NCI-H226 (cell line): ENCODE results near the gene E2F4.
A peak's percentile ranks its signal among the peaks of the same experiment; 100 is the strongest.

Experiments
- DNase-seq: peaks from one replicate; pipeline ENCODE4 v3.0.0-alpha.2; 2015

E2F4 gene

DNA sequence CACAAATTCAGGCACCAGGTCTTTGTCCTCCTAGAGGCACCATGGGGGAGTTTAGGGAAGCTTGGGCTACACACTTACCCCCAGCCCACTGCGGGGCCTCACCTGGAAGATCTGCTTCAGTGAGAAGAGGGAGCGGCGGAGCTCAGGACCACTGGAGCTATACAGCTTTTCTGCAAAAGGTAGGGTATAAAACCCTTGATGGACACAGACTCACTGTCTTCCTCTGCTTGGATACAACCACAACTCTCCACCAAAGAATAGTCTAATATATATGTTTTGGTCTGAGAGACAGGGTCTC lies 46.3 kb downstream of the E2F4 start:
- DNase-seq = no peak

DNA sequence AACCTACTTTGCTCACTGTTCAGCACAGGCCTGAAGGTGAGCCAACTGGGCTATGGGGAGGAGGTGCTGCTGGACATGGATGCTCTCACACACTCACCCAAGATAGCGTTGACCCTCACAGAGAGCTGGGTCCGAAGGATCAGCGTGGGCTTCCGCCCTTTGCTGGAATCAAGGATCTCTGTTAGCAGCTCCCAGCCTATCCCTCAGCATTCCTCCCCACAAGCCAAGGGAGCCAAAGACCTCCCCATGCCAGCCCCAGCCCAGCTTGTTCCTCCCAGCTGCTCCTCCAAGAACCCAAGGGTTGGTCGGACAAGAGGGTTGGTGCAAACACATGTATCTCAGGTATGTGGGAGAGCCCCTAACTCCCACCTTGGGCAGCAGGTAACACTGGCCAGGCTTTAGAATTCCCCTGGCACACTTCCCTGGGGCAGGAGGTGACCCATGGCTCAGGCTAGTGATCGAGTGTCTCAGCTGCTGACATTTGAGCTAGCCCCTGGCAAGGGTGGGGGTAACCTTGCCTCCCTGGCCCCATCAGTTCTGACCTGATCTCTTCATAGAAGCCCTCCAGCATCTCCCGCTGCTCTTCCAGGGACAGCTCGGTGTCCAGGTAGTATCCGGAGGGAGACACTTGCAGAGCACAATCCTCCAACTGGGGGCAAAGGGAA lies 47.0 kb downstream of the E2F4 start:
- no peak for DNase-seq

DNA sequence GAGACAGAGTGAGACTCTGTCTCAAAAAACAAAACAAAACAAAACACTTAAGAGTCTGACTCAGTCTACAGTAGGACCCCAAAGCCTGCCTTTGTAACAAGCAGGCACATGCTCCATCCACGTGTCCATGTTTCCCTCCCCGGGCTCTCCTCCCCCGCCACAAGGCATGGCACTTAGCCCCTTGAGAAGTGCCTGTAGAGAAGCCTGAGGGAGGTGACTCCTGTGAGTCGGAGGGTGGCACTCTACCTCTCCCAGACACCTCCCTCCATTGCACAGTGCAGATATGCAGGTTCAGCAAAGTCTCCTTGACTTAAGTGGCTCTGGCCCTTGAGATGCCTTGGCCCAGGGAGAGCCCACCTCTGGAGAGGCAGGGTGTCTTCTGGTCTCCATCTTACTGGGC lies 48.6 kb downstream of the E2F4 start:
- no peak for DNase-seq

DNA sequence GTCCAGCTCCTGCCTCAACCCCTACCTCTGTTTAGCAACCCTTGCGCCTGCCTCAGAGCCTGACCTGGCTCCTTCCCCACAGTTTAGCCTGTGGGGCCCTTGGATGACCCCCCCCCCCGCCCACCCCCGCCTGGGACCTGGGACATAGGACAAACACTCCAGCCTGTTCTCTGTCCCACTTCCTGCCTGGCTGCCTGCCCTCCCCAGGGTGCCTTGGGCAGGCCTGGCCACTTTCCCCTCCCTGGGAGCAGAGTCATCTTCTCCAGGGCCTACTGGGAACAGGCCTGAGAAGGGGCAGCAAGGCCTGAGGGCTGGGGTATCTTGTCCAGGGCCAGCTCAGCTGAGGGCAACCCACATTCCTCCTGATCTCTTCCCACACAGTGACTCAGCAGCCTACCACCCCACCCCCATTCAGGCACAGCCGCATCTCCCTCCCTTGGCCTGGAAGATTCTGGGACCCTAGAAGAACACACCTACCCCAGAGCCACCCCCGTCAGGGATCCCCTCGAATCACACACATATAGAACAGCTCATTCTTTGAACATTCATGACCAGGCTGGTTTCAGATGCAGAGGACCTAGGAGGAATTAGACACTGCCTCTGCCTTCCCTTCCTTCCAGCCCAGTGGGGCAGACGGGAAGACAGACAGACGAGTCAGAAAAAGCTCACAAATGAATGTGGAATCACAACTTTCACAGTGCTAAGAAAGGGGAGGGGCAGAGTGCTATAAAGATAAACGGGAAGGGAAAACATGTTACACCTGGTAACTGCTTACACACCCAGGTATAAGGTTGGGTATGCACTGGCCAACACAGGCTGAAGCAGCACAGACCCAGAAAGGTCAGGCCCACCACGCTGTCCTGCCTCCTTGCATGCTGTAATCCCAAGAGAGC lies 49.3 kb downstream of the E2F4 start:
- DNase-seq = peak; percentile 83

DNA sequence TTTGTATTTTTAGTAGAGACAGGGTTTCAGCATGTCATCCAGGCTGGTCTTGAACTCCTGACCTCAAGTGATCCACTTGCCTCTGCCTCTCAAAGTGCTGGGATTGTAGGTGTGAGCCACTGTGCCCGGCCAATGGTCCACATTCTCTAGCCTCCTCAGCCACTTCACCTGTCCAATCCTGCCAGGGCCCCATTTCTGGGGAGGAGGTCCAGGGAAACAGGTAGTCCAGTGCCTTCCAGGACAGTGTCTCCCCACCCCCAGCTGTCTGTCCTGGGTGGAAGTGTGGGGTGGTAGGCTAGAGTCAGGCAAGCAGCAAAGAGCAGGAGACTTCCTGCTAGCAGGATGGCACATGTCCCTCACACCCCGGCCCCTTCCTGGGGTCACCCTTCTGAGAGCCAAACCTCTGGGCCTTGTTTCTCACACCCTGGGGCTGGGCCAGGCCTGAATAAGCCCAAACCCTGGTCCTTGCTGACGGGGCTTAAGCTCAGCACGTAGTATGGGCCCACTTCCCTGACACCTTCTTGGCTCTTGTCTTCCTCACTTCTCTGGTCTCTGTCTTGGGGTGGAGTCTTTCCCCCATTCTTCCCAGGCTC lies 50.3 kb downstream of the E2F4 start:
- no peak for DNase-seq

DNA sequence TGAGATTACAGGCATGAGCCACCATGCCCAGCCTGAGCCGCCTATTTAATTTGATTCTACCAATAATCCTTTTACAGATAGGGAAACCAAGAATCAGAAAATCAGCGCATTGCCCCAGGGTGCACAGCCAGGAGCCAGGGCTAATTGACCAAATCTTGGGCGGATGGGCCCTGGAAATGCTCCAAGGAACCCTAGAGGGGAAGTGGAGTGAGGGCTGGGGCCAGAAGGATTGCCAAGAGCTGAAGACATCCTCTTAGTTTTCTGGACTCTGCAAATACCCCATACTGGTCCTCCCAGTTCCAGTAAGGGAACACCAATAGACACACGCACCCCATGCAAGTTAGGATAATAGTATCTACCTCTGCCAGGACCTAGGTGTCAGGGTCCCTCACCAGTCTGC lies 51.5 kb downstream of the E2F4 start:
- no peak for DNase-seq

DNA sequence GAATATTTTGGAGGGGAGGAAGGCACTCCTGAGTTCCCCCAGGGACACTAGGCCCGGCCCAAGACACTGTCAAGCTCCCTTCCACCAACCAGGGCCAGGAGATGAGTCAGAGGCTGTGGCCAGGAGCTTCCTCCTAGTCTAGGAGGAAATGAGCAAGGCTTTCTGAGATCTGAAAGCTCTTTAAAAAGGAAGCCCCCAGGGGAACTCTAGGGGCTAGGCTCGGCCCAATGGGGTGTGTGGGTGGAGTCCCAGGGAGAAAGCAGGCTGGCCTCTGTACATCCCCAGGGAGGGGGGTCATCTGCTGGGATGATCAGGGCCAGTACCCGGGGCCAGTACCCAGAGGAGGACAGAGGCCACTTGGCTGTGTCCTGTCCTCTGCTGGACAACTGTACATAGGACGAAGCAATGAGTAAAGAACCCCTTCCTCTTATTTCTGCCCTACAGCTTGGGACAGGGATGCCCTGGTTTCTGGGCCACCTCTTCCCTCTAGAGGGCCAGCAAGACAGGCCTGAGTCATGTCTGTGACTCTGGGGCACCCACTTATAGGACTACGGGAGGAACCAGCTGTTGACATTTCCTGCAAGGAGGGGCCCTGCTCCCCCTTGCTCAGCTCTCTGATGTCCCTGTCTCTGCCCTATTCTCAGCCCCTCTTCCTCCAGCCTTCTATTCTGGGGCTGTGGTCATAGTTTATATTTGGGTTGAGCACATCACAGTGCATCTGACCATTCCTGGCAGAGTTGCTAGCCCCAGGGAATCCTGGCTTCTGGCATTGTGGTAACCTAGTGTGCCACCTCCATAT lies 52.6 kb downstream of the E2F4 start:
- peak; percentile 94 for DNase-seq

DNA sequence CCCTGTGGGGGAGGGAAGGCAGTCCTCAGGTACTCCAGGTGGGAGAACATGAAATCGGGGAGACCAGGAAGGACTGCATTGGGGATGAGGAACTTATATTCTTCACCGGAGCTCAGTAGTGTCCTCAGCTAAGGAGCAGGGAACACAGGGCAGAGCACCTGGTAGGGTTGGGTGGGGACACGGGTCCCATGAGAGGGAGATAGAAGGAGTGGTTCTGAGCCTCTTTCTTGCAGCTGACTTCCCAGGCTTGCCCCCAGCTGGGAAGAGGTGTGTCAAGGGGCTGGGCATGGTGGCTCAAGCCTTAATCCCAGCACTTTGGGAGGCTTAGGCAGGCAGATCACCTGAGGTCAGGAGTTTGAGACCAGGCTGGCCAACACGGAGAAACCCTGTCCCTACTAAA lies 53.2 kb downstream of the E2F4 start:
- DNase-seq = no peak

DNA sequence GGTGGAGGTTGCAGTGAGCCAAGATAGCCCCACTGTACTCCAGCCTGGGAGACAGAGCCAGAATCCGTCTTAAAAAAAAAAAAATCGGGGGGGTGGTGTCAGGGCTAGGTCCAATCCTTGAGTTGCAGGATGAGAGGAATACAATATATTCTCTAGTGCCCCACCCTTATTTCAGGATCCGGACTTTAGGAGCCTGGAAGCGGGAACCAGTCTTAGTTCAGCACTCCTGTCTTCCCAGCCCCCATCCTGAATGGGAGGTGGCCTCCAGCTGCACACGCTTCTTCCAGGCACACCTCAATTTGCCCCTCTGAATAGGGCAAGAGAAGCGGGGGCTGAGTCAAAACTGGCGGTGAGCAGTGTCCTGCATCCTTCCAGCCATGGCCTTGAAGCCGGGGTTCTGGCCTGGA lies 53.7 kb downstream of the E2F4 start:
- no peak for DNase-seq

DNA sequence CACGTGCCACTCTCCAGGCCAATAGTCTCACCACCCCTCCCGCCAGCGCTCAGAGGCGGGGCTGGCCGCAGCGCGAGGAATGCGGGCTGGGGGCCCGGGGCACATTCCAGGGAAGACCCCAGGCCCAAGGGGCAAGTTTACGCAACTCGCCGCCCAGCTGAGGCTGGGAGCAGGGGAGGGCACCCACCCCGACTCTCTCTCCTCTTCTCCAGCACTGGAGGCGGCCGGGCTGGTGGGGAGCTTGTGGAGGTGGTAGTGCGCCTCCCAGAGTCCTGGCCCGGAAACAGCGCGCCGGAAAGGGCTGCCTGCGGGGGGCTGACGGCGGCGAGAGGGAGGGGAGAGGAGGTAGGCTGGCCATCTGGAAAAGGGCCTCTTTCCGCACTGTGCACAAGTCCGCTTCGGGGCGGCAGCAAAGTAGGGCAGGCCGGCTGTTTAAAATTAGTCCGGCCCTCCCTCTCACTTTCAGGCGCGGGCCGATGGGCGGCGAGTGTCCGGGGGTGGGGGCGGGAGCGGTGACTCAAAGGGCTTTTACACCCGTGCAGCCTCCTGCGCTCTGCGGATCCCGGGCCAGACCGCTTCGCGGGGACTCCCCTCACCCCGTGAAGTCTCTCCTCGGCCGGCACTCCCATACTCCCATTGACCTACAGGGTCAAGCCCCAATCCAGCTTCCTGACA lies 54.3 kb downstream of the E2F4 start:
- DNase-seq = peak; percentile 87

DNA sequence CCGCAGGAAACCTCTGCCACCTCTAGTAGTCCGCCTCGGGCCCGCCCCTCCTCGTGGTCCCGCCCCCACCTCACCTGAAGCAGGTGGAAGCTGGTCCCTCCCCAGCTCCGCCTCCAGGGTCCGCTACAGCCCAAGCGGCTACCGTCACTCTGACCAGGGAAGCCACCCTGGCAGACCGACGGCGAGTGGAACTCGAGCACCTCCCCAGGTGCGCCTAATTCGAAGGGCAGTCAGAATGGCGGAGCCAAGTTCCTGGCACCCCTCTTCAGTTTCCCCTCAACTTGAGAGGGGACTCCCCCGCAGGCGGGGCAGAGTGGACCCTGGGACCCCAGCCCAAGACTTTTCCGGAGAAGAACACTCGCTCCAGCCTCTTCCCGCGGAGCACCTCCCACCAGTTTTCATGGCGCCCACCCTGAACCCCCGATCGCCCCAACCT lies 54.8 kb downstream of the E2F4 start:
- DNase-seq = no peak

DNA sequence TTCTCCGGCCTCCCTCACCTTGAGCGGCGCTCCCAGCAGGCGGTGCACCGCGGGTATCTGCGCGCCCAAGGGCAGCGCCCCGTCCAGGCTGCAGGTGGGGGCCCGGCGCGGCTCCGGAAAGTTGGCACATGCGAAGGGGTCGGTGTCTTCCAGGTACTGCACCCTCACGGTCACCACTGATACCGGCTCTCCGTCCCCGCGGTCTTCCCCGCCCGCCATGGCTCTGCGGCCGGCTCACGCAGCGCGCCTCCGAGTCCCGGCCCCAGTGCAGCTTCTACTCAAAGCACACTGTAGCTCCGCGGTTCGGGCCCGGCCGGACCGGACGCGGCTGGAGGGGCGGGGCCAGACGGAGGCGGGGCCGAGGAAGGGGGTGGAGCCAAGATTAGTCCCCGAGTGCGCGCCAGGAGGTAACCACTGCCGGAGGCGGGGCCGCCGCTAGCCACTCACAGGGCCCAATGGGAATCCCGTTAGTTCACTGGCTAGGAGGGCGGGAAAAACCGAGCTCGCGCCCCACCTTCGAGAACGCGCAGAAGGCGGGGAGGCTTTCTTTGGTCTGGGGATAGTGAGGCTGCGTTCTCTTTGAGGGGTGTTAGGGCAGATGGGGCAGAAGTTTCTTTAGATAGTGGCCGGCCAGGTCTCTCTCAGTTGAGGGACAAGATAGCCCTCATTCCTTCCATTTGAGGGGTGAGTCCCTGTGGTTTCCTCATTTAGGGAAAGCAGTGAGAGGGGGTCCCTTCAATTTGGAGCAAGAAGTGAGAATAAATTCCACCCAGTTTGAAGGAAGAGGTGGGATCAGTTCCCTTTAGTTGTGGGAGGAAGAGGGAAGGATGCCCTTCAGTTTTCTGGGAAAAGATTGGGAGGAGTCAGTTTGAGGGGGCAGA lies 55.5 kb downstream of the E2F4 start, which contains the start of gene FHOD1:
Gene FHOD1 (minus strand): TSS at position 290 of the 881 bp plus-strand sequence. CDS start 71 bp downstream, at position 219.
- DNase-seq = peak; percentile 93

DNA sequence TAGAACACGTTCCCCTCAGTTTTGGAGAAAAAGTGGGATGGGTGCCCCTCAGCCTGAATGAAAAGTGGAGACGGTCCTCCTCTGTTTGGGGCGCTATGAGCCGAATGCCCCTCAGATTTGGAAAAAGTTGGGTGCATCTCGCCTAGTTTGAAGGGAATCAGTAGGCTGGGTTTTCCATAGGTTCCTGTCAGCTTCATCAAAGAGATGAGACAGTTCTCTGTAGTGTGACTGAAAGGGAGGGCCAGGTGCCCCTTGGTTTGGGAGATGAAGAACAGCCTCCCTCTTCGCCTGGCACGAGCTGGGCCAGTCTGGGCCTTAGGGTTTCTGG lies 56.1 kb downstream of the E2F4 start:
- DNase-seq = no peak
